Ectodermal cell (in vitro differentiated cells): ENCODE measurements around the gene SH3BP2.

Experiments used
- H3K27ac ChIP-seq: 2 replicates; pipeline ENCODE4 v1.7.0; 2013; ENCODE audit warnings: mild to moderate bottlenecking, low read depth, low read length; ENCODE audit not compliant: insufficient read depth, poor library complexity, severe bottlenecking
- H3K27me3 ChIP-seq: 2 replicates; pipeline ENCODE4 v1.7.0; 2013; ENCODE audit warnings: mild to moderate bottlenecking, low read length; ENCODE audit not compliant: insufficient read depth, control insufficient read depth, poor library complexity, severe bottlenecking
- H3K36me3 ChIP-seq: one replicate; pipeline ENCODE4 v1.7.0; 2013; ENCODE audit warnings: low read length; ENCODE audit not compliant: control insufficient read depth, insufficient read depth
- H3K4me1 ChIP-seq: one replicate; pipeline ENCODE4 v1.7.0; 2013; ENCODE audit warnings: low read length; ENCODE audit not compliant: control insufficient read depth, insufficient read depth
- H3K4me3 ChIP-seq: 2 replicates; pipeline ENCODE4 v1.7.0; 2013; ENCODE audit warnings: low read depth, low read length, control low read depth; ENCODE audit not compliant: insufficient read depth
- H3K9me3 ChIP-seq: 2 replicates; pipeline ENCODE4 v1.7.0; 2013; ENCODE audit warnings: mild to moderate bottlenecking, low read length, moderate library complexity; ENCODE audit not compliant: control insufficient read depth
- WGBS, 2 experiments: methylation state at CpG; one replicate each; pipeline ENCODE4 v1.1.7; 2013; ENCODE audit warnings: missing lambda C conversion rate in 2 of 2; 5-methylcytosine and 5-hydroxymethylcytosine counted together

The SH3BP2 gene

GRCh38 chr4:2805712-2806389 is 13.0 kb downstream of the SH3BP2 start:
- Histone ChIP-seq H3K4me1 (peaks cover 13% of the 10 kb centered on the region), H3K36me3 (no peaks in the 10 kb centered on the region), H3K4me3 (no peak overlapping the region), H3K27me3 (no peaks in the 10 kb centered on the region), H3K27ac (no peak overlapping the region), H3K9me3 (no peaks in the 10 kb centered on the region)
- 92 to 94% methylated on average over 20 of the region's 20 CpGs for WGBS, 2 experiments

- Histone ChIP-seq H3K4me1 (peaks cover 8% of the 10 kb centered on the region), H3K36me3 (no peaks in the 10 kb centered on the region), H3K4me3 (no peak overlapping the region), H3K27ac (no peak overlapping the region), H3K9me3 (no peaks in the 10 kb centered on the region), H3K27me3 (no peaks in the 10 kb centered on the region)
- WGBS, 2 experiments = 90% methylated on average over 28 of the region's 28 CpGs
Measured at GRCh38 chr4:2806390-2807355, 13.8 kb downstream of the SH3BP2 start.

GRCh38 chr4:2807571-2807970 is 14.7 kb downstream of the SH3BP2 start:
- Histone ChIP-seq H3K27ac (no peak overlapping the region), H3K27me3 (no peaks in the 10 kb centered on the region), H3K4me3 (no peak overlapping the region), H3K9me3 (no peaks in the 10 kb centered on the region), H3K36me3 (no peaks in the 10 kb centered on the region), H3K4me1 (peaks cover 11% of the 10 kb centered on the region)
- 95 to 96% methylated on average over 13 of the region's 13 CpGs for WGBS, 2 experiments

GRCh38 chr4:2808001-2808400 is 15.1 kb downstream of the SH3BP2 start:
- Histone ChIP-seq H3K4me3 (no peak overlapping the region), H3K27me3 (no peaks in the 10 kb centered on the region), H3K27ac (no peak overlapping the region), H3K4me1 (peaks cover 11% of the 10 kb centered on the region), H3K9me3 (no peaks in the 10 kb centered on the region), H3K36me3 (no peaks in the 10 kb centered on the region)
- 91 to 92% methylated on average over 7 of the region's 7 CpGs for WGBS, 2 experiments

- no peak overlapping the region for H3K4me3 ChIP-seq
- H3K36me3 ChIP-seq = no peaks in the 10 kb centered on the region
- no peak overlapping the region for H3K27ac ChIP-seq
- H3K9me3 ChIP-seq = no peaks in the 10 kb centered on the region
- WGBS, 2 experiments = 66 to 70% methylated on average over 10 of the region's 10 CpGs
- peaks cover 11% of the 10 kb centered on the region for H3K4me1 ChIP-seq
- H3K27me3 ChIP-seq = no peaks in the 10 kb centered on the region
Measured at GRCh38 chr4:2809610-2810180, 16.8 kb downstream of the SH3BP2 start.

- H3K9me3 ChIP-seq = no peaks in the 10 kb centered on the region
- H3K27ac ChIP-seq = no peak overlapping the region
- no peak overlapping the region for H3K4me3 ChIP-seq
- peaks cover 11% of the 10 kb centered on the region for H3K4me1 ChIP-seq
- no peaks in the 10 kb centered on the region for H3K27me3 ChIP-seq
- WGBS, 2 experiments = 89% methylated on average over 10 of the region's 10 CpGs
- no peaks in the 10 kb centered on the region for H3K36me3 ChIP-seq
Measured at GRCh38 chr4:2810388-2810787, 17.5 kb downstream of the SH3BP2 start.

- Histone ChIP-seq H3K4me3 (no peak overlapping the region), H3K9me3 (no peaks in the 10 kb centered on the region), H3K27ac (no peak overlapping the region), H3K4me1 (peaks cover 11% of the 10 kb centered on the region), H3K36me3 (no peaks in the 10 kb centered on the region), H3K27me3 (no peaks in the 10 kb centered on the region)
- 77% methylated on average over 21 of the region's 21 CpGs for whole genome bisulfite sequencing, 2 experiments
Measured at GRCh38 chr4:2811830-2812611, 19.1 kb downstream of the SH3BP2 start.

GRCh38 chr4:2812612-2813354 is 19.9 kb downstream of the SH3BP2 start:
- H3K27ac ChIP-seq = no peak overlapping the region
- H3K4me3 ChIP-seq = no peak overlapping the region
- H3K9me3 ChIP-seq = no peaks in the 10 kb centered on the region
- peaks cover 7% of the 10 kb centered on the region for H3K27me3 ChIP-seq
- WGBS, 2 experiments = 75 to 78% methylated on average over 19 to 20 of the region's 20 CpGs
- H3K4me1 ChIP-seq = peaks cover 11% of the 10 kb centered on the region
- no peaks in the 10 kb centered on the region for H3K36me3 ChIP-seq
